GM19328 (cell line): ENCODE measurements around the gene GRID2IP.
"Not testable (repeated sequence)": the region's sequence is repeated elsewhere in the genome, so short reads cannot be mapped to it uniquely, and the experiment has no call there.

ENCODE experiments used
- ATAC-seq: cut with Tn5 transposase; IDR thresholded peaks from one replicate; pipeline ENCODE4 v1.9.1; 2021; ENCODE audit warnings: mild to moderate bottlenecking, moderate library complexity; ENCODE audit not compliant: unreplicated experiment

The GRID2IP gene

DNA sequence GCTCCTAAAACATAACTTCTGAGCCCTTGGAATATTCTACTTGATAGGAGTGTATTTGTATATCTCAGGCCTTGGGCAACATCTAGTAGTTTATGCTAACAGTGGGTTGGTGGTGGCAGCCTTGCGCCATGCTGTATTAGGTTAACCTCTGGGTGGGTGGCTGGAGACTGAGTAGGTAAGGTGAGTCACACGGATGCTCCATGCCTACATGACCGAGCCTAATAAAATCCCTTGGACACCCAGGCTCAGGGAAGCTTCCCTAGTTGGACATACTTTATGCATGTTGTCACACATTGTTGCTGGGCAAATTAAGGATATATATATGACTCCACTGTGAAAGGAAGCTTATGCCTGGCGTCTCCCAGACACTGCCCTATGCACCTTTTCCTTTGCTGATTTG lies 97.5 kb downstream of the GRID2IP start:
- no peak for ATAC-seq

DNA sequence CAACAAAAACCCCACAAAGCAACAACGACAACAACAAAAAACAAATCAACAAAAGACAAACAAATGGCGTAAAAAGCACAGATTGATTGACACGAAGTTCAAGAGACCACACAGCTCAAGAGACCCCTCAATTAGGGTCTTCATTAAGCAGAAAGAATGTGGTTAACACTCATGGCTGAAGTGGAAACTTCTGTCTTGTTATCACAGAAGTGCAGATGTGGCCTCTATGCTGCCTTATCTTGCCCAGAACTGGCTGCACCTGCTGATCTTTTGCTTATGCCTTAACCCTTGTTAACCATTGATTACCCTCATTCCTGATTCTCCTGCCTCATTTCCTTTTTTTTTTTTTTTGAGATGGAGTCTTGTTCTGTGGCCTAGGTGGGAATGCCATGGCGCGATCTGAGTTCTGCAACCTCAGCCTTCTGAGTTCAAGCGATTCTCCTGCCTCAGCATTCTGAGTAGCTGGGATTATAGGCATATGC lies 100.0 kb downstream of the GRID2IP start:
- no peak for ATAC-seq

DNA sequence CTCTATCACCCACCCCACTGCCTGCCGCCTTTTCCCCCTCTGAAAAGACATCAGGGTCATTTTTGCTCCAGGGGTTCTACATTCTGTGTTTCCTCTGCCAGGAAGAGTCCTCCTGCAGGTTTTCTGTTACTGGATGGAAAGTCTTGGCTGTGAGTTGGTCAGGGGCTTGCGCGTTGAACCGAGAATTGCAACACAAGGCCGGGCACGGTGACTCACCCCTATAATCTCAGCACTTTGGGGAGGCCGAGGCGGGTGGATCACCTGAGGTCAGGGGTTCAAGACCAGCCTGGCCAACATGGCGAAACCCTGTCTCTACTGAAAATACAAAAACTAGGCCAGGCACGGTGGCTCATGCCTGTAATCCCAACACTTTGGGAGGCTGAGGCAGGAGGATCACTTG lies 100.7 kb downstream of the GRID2IP start:
- not testable (repeated sequence) for ATAC-seq

DNA sequence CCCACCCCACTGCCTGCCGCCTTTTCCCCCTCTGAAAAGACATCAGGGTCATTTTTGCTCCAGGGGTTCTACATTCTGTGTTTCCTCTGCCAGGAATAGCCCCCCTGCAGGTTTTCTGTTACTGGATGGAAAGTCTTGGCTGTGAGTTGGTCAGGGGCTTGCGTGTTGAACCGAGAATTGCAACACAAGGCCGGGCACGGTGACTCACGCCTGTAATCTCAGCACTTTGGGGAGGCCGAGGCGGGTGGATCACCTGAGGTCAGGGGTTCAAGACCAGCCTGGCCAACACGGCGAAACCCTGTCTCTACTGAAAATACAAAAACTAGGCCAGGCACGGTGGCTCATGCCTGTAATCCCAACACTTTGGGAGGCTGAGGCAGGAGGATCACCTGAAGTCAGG lies 101.4 kb downstream of the GRID2IP start:
- not testable (repeated sequence) for ATAC-seq

DNA sequence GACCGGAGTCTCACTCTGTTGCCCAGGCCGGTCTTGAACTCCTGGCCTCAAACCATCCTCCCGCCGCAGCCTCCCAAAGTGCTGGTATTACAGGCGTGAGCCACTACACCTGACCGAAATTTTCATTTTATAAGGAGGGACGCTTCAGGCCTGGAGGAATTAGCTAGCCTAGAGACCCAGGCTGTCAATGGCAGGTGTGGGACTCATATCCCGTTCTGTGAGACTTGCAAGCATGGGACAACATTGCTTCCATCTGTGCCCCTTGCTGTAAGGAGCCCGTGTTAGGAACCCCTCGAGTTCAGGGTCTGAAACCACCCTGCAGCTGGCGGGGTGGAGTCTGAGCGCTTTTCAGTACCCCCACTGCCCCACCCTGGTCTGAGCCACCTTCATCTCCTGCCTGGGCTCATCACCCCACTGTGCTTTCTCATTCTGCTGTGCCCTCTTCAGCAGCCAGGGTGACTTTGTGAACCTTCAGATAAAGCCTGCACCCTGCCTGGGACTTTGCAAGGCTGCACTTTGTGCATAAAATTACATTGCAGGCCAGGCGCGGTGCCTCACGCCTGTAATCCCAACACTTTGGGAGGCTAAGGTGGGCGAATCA lies 102.2 kb downstream of the GRID2IP start:
- ATAC-seq, result no peak

DNA sequence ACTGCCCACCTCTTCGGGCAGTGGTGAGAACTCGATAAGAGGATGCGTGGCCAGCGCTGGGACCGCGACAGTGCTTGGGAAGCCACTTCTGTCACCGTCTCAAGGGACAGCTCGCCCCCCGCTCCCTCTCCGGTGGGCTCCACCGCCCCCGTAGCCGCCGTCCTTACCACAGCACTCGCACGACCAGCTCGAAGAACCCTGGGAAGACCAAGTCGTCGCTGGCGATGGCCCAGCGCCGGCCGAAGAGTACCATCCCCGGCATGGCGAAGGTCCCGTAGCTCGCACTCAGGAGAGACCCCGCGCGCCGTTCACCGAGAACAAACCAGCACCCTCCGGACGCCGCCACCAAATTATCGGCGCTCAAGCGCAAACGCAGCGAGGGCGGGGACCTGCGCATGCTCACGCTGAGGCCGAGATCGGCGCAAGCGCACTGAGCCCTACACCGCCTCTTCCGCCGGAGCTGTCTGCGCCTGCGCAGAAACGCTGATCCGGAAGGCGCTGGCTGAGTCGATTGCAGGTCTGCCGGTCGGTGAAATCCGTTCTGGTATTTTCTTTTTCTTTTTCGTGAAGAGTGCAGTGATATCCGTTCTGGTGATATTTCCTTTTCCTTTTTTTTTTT lies 103.6 kb downstream of the GRID2IP start, which contains the start of gene DAGLB:
Gene DAGLB (minus strand): TSS at position 374 of the 619 bp plus-strand sequence. CDS start 112 bp downstream, at position 262.
- ATAC-seq, result peak; percentile 54
